Skeletal muscle satellite cell (primary cell): ENCODE results near the gene GLTP.

Experiments
- H3K27me3 ChIP-seq: 2 replicates; pipeline ENCODE4 v1.7.0; 2013; ENCODE audit warnings: low read length; ENCODE audit not compliant: control insufficient read depth, insufficient read depth
- H3K36me3 ChIP-seq: 2 replicates; pipeline ENCODE4 v1.7.0; 2013; ENCODE audit warnings: mild to moderate bottlenecking, control low read depth, low read length; ENCODE audit not compliant: insufficient read depth
- H3K4me1 ChIP-seq: 2 replicates; pipeline ENCODE4 v1.7.0; 2013; ENCODE audit warnings: low read length; ENCODE audit not compliant: control insufficient read depth, insufficient read depth
- H3K4me2 ChIP-seq: 2 replicates; pipeline ENCODE4 v1.7.0; 2013; ENCODE audit warnings: mild to moderate bottlenecking, low read length
- H3K4me3 ChIP-seq: 2 replicates; pipeline ENCODE4 v1.7.0; 2013; ENCODE audit warnings: low read length
- H3K9ac ChIP-seq: 2 replicates; pipeline ENCODE4 v1.7.0; 2013; ENCODE audit warnings: mild to moderate bottlenecking, low read depth, low read length, moderate library complexity
- H3K9me3 ChIP-seq: replicated peaks from 2 replicates; pipeline ENCODE4 v1.7.0; 2013; ENCODE audit warnings: mild to moderate bottlenecking, control low read depth, low read length

The GLTP gene

GRCh38 chr12:109888179-109889020 is 8.1 kb upstream of the GLTP start:
- peak overlapping the region; percentile 23 for H3K4me3 ChIP-seq
- H3K36me3 ChIP-seq: no peaks in the 10 kb centered on the region
- H3K9ac ChIP-seq: peak overlapping the region; percentile 72
- H3K4me2 ChIP-seq: peak overlapping the region; percentile 63
- H3K4me1 ChIP-seq: peaks cover 28% of the 10 kb centered on the region
- no peaks in the 10 kb centered on the region for H3K27me3 ChIP-seq
- H3K9me3 ChIP-seq: no peaks in the 10 kb centered on the region

GRCh38 chr12:109885616-109886015 is 5.3 kb upstream of the GLTP start:
- H3K4me3 ChIP-seq: no peak overlapping the region
- peaks cover 38% of the 10 kb centered on the region for H3K4me1 ChIP-seq
- H3K27me3 ChIP-seq: no peaks in the 10 kb centered on the region
- no peak overlapping the region for H3K9ac ChIP-seq
- no peak overlapping the region for H3K4me2 ChIP-seq
- H3K36me3 ChIP-seq: no peaks in the 10 kb centered on the region
- no peaks in the 10 kb centered on the region for H3K9me3 ChIP-seq

- no peaks in the 10 kb centered on the region for H3K27me3 ChIP-seq
- no peak overlapping the region for H3K9ac ChIP-seq
- H3K4me1 ChIP-seq: peaks cover 29% of the 10 kb centered on the region
- no peak overlapping the region for H3K4me2 ChIP-seq
- H3K4me3 ChIP-seq: no peak overlapping the region
- no peaks in the 10 kb centered on the region for H3K9me3 ChIP-seq
- H3K36me3 ChIP-seq: no peaks in the 10 kb centered on the region
Observed at GRCh38 chr12:109883461-109883860, 3.1 kb upstream of the GLTP start.

GRCh38 chr12:109881752-109882151 is 1.4 kb upstream of the GLTP start:
- H3K4me3 ChIP-seq: no peak overlapping the region

GRCh38 chr12:109880938-109881337 is 597 bp upstream of the GLTP start:
- Histone ChIP-seq H3K4me1 (peaks cover 26% of the 10 kb centered on the region), H3K4me2 (peak overlapping the region; percentile 73), H3K36me3 (no peaks in the 10 kb centered on the region), H3K4me3 (peak overlapping the region; percentile 72), H3K9me3 (no peaks in the 10 kb centered on the region), H3K27me3 (no peaks in the 10 kb centered on the region), H3K9ac (peak overlapping the region; percentile 91)

More at GRCh38 chr12:109881752-109882151, 1.4 kb upstream of the GLTP start:
- H3K9me3 ChIP-seq: no peaks in the 10 kb centered on the region
- no peak overlapping the region for H3K4me2 ChIP-seq
- H3K4me1 ChIP-seq: peaks cover 26% of the 10 kb centered on the region
- no peak overlapping the region for H3K9ac ChIP-seq
- no peaks in the 10 kb centered on the region for H3K27me3 ChIP-seq
- no peaks in the 10 kb centered on the region for H3K36me3 ChIP-seq

- H3K4me1 ChIP-seq: peaks cover 26% of the 10 kb centered on the region
- no peaks in the 10 kb centered on the region for H3K36me3 ChIP-seq
- H3K9ac ChIP-seq: peak overlapping the region; percentile 91
- no peaks in the 10 kb centered on the region for H3K9me3 ChIP-seq
- no peaks in the 10 kb centered on the region for H3K27me3 ChIP-seq
- H3K4me3 ChIP-seq: peak overlapping the region; percentile 72
- peak overlapping the region; percentile 82 for H3K4me2 ChIP-seq
Observed at GRCh38 chr12:109879351-109880042, 844 bp downstream of the GLTP start.

GRCh38 chr12:109878749-109879148 is 1.6 kb downstream of the GLTP start:
- H3K9ac ChIP-seq: peak overlapping the region; percentile 91
- H3K4me1 ChIP-seq: peaks cover 26% of the 10 kb centered on the region
- H3K4me3 ChIP-seq: peak overlapping the region; percentile 72
- peak overlapping the region; percentile 82 for H3K4me2 ChIP-seq
- H3K9me3 ChIP-seq: no peaks in the 10 kb centered on the region
- H3K27me3 ChIP-seq: no peaks in the 10 kb centered on the region
- H3K36me3 ChIP-seq: no peaks in the 10 kb centered on the region

GRCh38 chr12:109878247-109878625 is 2.1 kb downstream of the GLTP start:
- no peaks in the 10 kb centered on the region for H3K9me3 ChIP-seq
- no peaks in the 10 kb centered on the region for H3K36me3 ChIP-seq
- peak overlapping the region; percentile 72 for H3K4me3 ChIP-seq
- H3K9ac ChIP-seq: peak overlapping the region; percentile 91
- H3K4me2 ChIP-seq: peak overlapping the region; percentile 82
- peaks cover 26% of the 10 kb centered on the region for H3K4me1 ChIP-seq
- H3K27me3 ChIP-seq: no peaks in the 10 kb centered on the region

- H3K9me3 ChIP-seq: no peaks in the 10 kb centered on the region
- no peaks in the 10 kb centered on the region for H3K27me3 ChIP-seq
- H3K4me1 ChIP-seq: peaks cover 27% of the 10 kb centered on the region
- H3K4me3 ChIP-seq: no peak overlapping the region
- H3K4me2 ChIP-seq: peak overlapping the region; percentile 12
- H3K36me3 ChIP-seq: peaks cover under 1% of the 10 kb centered on the region
- no peak overlapping the region for H3K9ac ChIP-seq
Observed at GRCh38 chr12:109877504-109878246, 2.7 kb downstream of the GLTP start.

- no peaks in the 10 kb centered on the region for H3K27me3 ChIP-seq
- no peak overlapping the region for H3K9ac ChIP-seq
- peaks cover 9% of the 10 kb centered on the region for H3K36me3 ChIP-seq
- no peak overlapping the region for H3K4me2 ChIP-seq
- H3K4me3 ChIP-seq: no peak overlapping the region
- peaks cover 37% of the 10 kb centered on the region for H3K4me1 ChIP-seq
- H3K9me3 ChIP-seq: no peaks in the 10 kb centered on the region
Observed at GRCh38 chr12:109876406-109876805, 3.9 kb downstream of the GLTP start.

GRCh38 chr12:109875572-109876131 is 4.7 kb downstream of the GLTP start:
- peaks cover 32% of the 10 kb centered on the region for H3K4me1 ChIP-seq
- no peaks in the 10 kb centered on the region for H3K9me3 ChIP-seq
- H3K36me3 ChIP-seq: peaks cover 9% of the 10 kb centered on the region
- no peak overlapping the region for H3K4me2 ChIP-seq
- no peak overlapping the region for H3K9ac ChIP-seq
- H3K27me3 ChIP-seq: no peaks in the 10 kb centered on the region
- H3K4me3 ChIP-seq: no peak overlapping the region
